HG03565 (cell line): ENCODE measurements around the gene PET100.

ENCODE experiments used
- ATAC-seq: cut with Tn5 transposase; IDR thresholded peaks from one replicate; pipeline ENCODE4 v1.9.1; 2021; ENCODE audit warnings: mild to moderate bottlenecking, moderate library complexity; ENCODE audit not compliant: unreplicated experiment

The PET100 gene

GRCh38 chr19:7611541-7612279 is 17.9 kb upstream of the PET100 start:
- no peak for ATAC-seq

- ATAC-seq: no peak
Observed at GRCh38 chr19:7612282-7613274, 17.0 kb upstream of the PET100 start.

- no peak for ATAC-seq
Observed at GRCh38 chr19:7614859-7615741, 14.5 kb upstream of the PET100 start.

- no peak for ATAC-seq
Observed at GRCh38 chr19:7617172-7617571, 12.4 kb upstream of the PET100 start.

GRCh38 chr19:7617735-7618134 is 11.9 kb upstream of the PET100 start:
- no peak for ATAC-seq

- no peak for ATAC-seq
Observed at GRCh38 chr19:7618348-7618747, 11.2 kb upstream of the PET100 start.

GRCh38 chr19:7618771-7619510 is 10.7 kb upstream of the PET100 start:
- no peak for ATAC-seq

GRCh38 chr19:7619671-7620441 is 9.7 kb upstream of the PET100 start:
- no peak for ATAC-seq

GRCh38 chr19:7620442-7621412 is 8.9 kb upstream of the PET100 start:
- ATAC-seq: no peak

GRCh38 chr19:7622933-7623685 is 6.5 kb upstream of the PET100 start:
- no peak for ATAC-seq

GRCh38 chr19:7623725-7624603 is 5.6 kb upstream of the PET100 start:
- no peak for ATAC-seq

GRCh38 chr19:7624810-7625209 is 4.8 kb upstream of the PET100 start:
- ATAC-seq: no peak

- ATAC-seq: no peak
Observed at GRCh38 chr19:7625763-7626372, 3.7 kb upstream of the PET100 start.

GRCh38 chr19:7627166-7627565 is 2.4 kb upstream of the PET100 start:
- ATAC-seq: no peak

- ATAC-seq: no peak
Observed at GRCh38 chr19:7628589-7629311, 843 bp upstream of the PET100 start.

GRCh38 chr19:7631577-7631976 is 2.0 kb downstream of the PET100 start:
- no peak for ATAC-seq
